OCI-LY1 (cell line): Measurements from ENCODE around the gene GSG1L.

ENCODE experiments used
- EZH2 ChIP-seq: fragments of 200-600 bp; sonication (generic), shearing (Covaris generic); IDR thresholded peaks from 2 replicates; pipeline ENCODE4 v1.8.0; 2017; ENCODE audit warnings: borderline replicate concordance, mixed run types, mild to moderate bottlenecking, antibody characterized with exemption, low read length, moderate library complexity, mixed read lengths
- TF ChIP-seq, protein P1 (sequence below): fragments of 200-600 bp; sonication (generic), shearing (Covaris generic); IDR thresholded peaks from 2 replicates; pipeline ENCODE4 v1.5.1; 2017; ENCODE audit warnings: mild to moderate bottlenecking, antibody characterized with exemption, low read length, moderate library complexity, mixed read lengths

DNA sequence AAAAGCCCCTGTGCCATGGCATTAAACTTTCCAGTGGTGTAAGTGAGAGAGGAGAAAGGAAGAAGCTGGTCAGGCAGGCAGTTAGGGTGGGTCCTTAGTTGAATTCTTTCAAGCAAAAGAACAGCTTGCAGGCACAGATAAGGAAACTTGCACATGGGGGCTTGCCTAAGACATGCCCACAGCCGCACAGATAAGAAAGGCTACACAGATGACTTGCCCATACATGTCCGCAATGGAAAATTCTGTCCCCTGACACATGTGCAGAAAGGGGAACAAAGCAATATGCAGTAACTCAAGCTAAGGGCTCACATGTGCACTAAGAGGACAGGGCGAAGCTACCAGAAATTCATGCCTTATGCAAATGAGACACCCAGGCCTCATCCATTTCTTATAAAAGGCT is 69.9 kb downstream of the GSG1L start:
- TF ChIP-seq, protein P1, sequence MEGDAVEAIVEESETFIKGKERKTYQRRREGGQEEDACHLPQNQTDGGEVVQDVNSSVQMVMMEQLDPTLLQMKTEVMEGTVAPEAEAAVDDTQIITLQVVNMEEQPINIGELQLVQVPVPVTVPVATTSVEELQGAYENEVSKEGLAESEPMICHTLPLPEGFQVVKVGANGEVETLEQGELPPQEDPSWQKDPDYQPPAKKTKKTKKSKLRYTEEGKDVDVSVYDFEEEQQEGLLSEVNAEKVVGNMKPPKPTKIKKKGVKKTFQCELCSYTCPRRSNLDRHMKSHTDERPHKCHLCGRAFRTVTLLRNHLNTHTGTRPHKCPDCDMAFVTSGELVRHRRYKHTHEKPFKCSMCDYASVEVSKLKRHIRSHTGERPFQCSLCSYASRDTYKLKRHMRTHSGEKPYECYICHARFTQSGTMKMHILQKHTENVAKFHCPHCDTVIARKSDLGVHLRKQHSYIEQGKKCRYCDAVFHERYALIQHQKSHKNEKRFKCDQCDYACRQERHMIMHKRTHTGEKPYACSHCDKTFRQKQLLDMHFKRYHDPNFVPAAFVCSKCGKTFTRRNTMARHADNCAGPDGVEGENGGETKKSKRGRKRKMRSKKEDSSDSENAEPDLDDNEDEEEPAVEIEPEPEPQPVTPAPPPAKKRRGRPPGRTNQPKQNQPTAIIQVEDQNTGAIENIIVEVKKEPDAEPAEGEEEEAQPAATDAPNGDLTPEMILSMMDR: no peak
- TF ChIP-seq EZH2: no peak
